ENCODE data around the gene DVL2. TPM values are rescaled to one million over a fixed set of nuclear protein-coding genes. Genes with fewer than 3 reads are reported as not detected.

The DVL2 gene
- total and polyA plus RNA-seq, 2 donors (not counting 3 experiments of a cell fraction or from before 2014, with no cell fraction given): 17.2 to 55.9 TPM

DNA sequence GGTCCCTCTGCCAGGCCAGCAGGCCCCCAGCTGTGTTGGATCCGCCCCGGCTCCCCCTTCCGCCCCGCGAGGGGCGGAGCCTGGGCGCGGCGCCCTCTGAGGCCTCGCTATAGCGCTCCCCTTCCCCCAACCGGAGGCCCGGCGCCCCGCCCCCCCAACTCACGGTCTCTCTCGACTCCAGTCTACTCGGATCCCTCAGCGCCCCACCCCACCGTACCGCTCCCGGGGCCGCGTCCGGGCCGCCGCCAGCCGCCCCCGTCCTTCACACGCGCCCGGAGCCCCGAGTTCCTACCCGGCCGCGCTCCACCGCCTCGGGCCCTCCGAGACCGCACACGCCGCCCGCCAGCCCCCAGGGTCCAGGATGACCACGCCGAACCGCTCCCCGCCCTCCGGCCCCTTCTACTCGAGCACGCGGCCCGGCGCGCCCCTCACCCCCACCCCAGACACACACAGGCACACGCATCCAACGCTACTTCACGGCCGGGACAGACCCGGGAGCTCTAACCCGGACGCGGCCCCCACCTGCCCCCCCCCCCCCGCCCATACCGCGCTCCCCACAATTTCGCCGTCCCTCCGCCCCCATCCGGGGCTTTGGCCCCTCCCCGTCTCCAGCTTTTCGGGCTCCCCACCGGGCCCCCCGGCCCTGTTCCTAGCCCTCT is 3.6 kb upstream of the DVL2 start:
- Histone ChIP-seq H3K9ac (replicated peaks; ENCODE audit: extremely low read depth, insufficient read depth, low read length) (peak overlapping the region; percentile 14), H3K27me3 (ENCODE audit: control insufficient read depth in 2 of 2, insufficient read depth in 2 of 2, low read length in 2 of 2) (no peaks in the 10 kb centered on the region), H3K36me3 (ENCODE audit: control insufficient read depth in 2 of 2, extremely low read depth in 1 of 2, insufficient read depth in 2 of 2, low read length in 2 of 2) (peaks cover 15 to 24% of the 10 kb centered on the region in 2 experiments), H3K9me1 (replicated peaks; ENCODE audit: control insufficient read depth, extremely low read depth, insufficient read depth, low read length) (no peaks in the 10 kb centered on the region), H3K4me2 (ENCODE audit: insufficient read depth, low read length) (peak overlapping the region; percentile 64), H3K4me1 (ENCODE audit: control insufficient read depth, extremely low read depth, insufficient read depth, low read length) (peaks cover 32% of the 10 kb centered on the region), H3K4me3 (replicated peaks in 1 of 3; ENCODE audit: insufficient read depth in 1 of 3, low read depth in 1 of 3, low read length in 3 of 3) (peak overlapping the region; percentile 41 to 96 (median 53)), H3K79me2 (ENCODE audit: control insufficient read depth, insufficient read depth, low read length) (peaks cover 64% of the 10 kb centered on the region), H3K27ac (ENCODE audit: insufficient read depth, low read depth, low read length) (no peak overlapping the region), H3K9me3 (replicated peaks; ENCODE audit: control insufficient read depth, insufficient read depth, low read length) (no peaks in the 10 kb centered on the region), H4K20me1 (replicated peaks; ENCODE audit: control insufficient read depth, extremely low read depth, insufficient read depth, low read length) (no peaks in the 10 kb centered on the region), H2AFZ (ENCODE audit: low read depth, low read length) (no peak overlapping the region)
- peak; percentile 47 for DNase-seq (ENCODE audit: low read depth, low spot score)
- no peak for FAIRE-seq
- intact Hi-C loops (cut with micrococcal nuclease) (loop anchor here (5.0 kb wide), 1 partner anchor 619 kb away; the partner anchor contains the start of genes CYB5D1, NAA38 and TMEM88), dilution Hi-C loops (cut with MboI; ENCODE audit: extremely low pct_ligation_motif_present, low sequenced_read_pairs) (no loop called here)
- POLR2A ChIA-PET: interaction anchor here (0.7 kb wide), 1 partner anchor 205 kb away, joined by 6 read pairs; no protein-coding TSS in a partner anchor
- TF ChIP-seq MYC (IDR thresholded peaks at IDR 0.05; ENCODE audit: low read depth, low read length) (peak; percentile 44), JUN (IDR thresholded peaks at IDR 0.05; ENCODE audit: borderline replicate concordance, insufficient read depth, insufficient read length, low read depth) (no peak), POLR2A (IDR thresholded peaks at IDR 0.05; ENCODE audit: low read depth, low read length) (peak; percentile 67), POLR2AphosphoS5 (IDR thresholded peaks at IDR 0.05; ENCODE audit: insufficient read depth, low read depth, low read length) (peak; percentile 43)
- no TSS peak for BruUV-seq (replicated peaks)
- CTCF ChIA-PET: interaction anchor here (1.0 to 3.4 kb wide), 4 partner anchors 17 to 323 kb away, joined by 3 to 34 read pairs (median 3); partner anchors contain the start of genes ACADVL and DLG4

DNA sequence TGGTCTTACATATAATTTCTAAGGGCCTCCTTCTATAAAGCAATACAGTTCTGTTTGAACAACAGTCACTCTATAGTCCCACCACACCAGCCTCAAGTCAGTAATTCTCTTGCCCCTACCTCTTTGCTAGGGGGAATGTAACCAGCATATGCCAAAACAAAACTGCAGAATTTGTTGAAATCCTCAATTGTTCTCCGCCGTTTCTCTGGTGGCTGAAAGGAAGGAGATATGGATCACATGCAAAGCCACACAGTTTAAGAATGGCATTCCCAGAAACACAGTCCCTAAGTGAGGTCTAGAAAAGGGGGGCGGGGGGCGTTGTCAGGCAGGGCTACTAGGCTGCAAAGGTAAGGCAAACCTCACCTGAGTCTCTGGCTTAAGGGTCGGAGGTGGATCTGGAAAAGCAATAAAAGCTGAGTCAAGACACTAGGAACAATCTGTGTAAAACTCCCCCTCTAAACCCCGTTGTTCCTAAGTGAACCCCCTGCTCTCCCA is 3.0 kb upstream of the DVL2 start:
- Histone ChIP-seq H4K20me1 (replicated peaks; ENCODE audit: control insufficient read depth, extremely low read depth, insufficient read depth, low read length) (peaks cover under 1% of the 10 kb centered on the region), H3K27ac (ENCODE audit: insufficient read depth, low read depth, low read length) (no peak overlapping the region), H3K79me2 (ENCODE audit: control insufficient read depth, insufficient read depth, low read length) (peaks cover 68% of the 10 kb centered on the region), H2AFZ (ENCODE audit: low read depth, low read length) (no peak overlapping the region), H3K36me3 (ENCODE audit: control insufficient read depth in 2 of 2, extremely low read depth in 1 of 2, insufficient read depth in 2 of 2, low read length in 2 of 2) (peaks cover 15 to 24% of the 10 kb centered on the region in 2 experiments), H3K4me1 (ENCODE audit: control insufficient read depth, extremely low read depth, insufficient read depth, low read length) (peaks cover 32% of the 10 kb centered on the region), H3K9me1 (replicated peaks; ENCODE audit: control insufficient read depth, extremely low read depth, insufficient read depth, low read length) (no peaks in the 10 kb centered on the region), H3K27me3 (ENCODE audit: control insufficient read depth in 2 of 2, insufficient read depth in 2 of 2, low read length in 2 of 2) (no peaks in the 10 kb centered on the region), H3K9me3 (replicated peaks; ENCODE audit: control insufficient read depth, insufficient read depth, low read length) (no peaks in the 10 kb centered on the region), H3K4me3 (replicated peaks in 1 of 3; ENCODE audit: insufficient read depth in 1 of 3, low read depth in 1 of 3, low read length in 3 of 3) (peak overlapping the region; percentile 41 to 96 (median 53)), H3K9ac (replicated peaks; ENCODE audit: extremely low read depth, insufficient read depth, low read length) (peak overlapping the region; percentile 14), H3K4me2 (ENCODE audit: insufficient read depth, low read length) (peak overlapping the region; percentile 64)
- FAIRE-seq (peak; percentile 55), DNase-seq (ENCODE audit: low read depth, low spot score) (peak; percentile 17)
- BruUV-seq (replicated peaks): no TSS peak
- TF ChIP-seq MYC (IDR thresholded peaks at IDR 0.05; ENCODE audit: low read depth, low read length) (no peak), POLR2A (IDR thresholded peaks at IDR 0.05; ENCODE audit: low read depth, low read length) (no peak), GATA2 (IDR thresholded peaks at IDR 0.05; ENCODE audit: insufficient read depth, insufficient read length, low read depth, low read length) (no peak), EZH2 (IDR thresholded peaks at IDR 0.05; ENCODE audit: borderline replicate concordance, low read depth, low read length, severe bottlenecking) (no peak)
- TF ChIP-seq, protein P1, sequence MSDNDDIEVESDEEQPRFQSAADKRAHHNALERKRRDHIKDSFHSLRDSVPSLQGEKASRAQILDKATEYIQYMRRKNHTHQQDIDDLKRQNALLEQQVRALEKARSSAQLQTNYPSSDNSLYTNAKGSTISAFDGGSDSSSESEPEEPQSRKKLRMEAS (IDR thresholded peaks at IDR 0.05; ENCODE audit: insufficient read depth, insufficient read length): no peak
- TF ChIP-seq, protein P2, sequence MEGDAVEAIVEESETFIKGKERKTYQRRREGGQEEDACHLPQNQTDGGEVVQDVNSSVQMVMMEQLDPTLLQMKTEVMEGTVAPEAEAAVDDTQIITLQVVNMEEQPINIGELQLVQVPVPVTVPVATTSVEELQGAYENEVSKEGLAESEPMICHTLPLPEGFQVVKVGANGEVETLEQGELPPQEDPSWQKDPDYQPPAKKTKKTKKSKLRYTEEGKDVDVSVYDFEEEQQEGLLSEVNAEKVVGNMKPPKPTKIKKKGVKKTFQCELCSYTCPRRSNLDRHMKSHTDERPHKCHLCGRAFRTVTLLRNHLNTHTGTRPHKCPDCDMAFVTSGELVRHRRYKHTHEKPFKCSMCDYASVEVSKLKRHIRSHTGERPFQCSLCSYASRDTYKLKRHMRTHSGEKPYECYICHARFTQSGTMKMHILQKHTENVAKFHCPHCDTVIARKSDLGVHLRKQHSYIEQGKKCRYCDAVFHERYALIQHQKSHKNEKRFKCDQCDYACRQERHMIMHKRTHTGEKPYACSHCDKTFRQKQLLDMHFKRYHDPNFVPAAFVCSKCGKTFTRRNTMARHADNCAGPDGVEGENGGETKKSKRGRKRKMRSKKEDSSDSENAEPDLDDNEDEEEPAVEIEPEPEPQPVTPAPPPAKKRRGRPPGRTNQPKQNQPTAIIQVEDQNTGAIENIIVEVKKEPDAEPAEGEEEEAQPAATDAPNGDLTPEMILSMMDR (IDR thresholded peaks at IDR 0.05; ENCODE audit: extremely low read depth in 1 of 2, insufficient read depth in 1 of 2, low read depth in 1 of 2, low read length in 2 of 2): no peak
- POLR2A ChIA-PET: no interaction called here
- intact Hi-C loops (cut with micrococcal nuclease) (loop anchor here (5.0 kb wide), 1 partner anchor 620 kb away; the partner anchor contains the start of genes CYB5D1, NAA38 and TMEM88), dilution Hi-C loops (cut with MboI; ENCODE audit: extremely low pct_ligation_motif_present, low sequenced_read_pairs) (no loop called here)
- CTCF ChIA-PET: interaction anchor here (0.7 to 3.4 kb wide), 5 partner anchors 16 to 324 kb away, joined by 3 to 34 read pairs (median 3); partner anchors contain the start of genes ACADVL, DLG4 and SLC2A4

Data from endothelial cell of umbilical vein (primary cell).